Smooth muscle cell (in vitro differentiated cells): ENCODE results near the gene MMP28. TPM values are rescaled to one million over a fixed set of nuclear protein-coding genes. Genes with fewer than 3 reads are reported as not detected.

Experiments
- DNase-seq: peaks from one replicate; lab custom pipeline; 2025; ENCODE audit not compliant: unreplicated experiment; lab: John Stamatoyannopoulos, UW
- H2AFZ ChIP-seq: fragments of 200-600 bp; sonication (generic); 2 replicates; pipeline ENCODE4 v1.6.0; 2016; ENCODE audit warnings: antibody characterized with exemption, low read depth, mild to moderate bottlenecking
- H3F3A ChIP-seq: fragments of 200-600 bp; sonication (generic); 2 replicates; pipeline ENCODE4 v1.6.0; 2017; ENCODE audit warnings: antibody characterized with exemption, low read depth
- H3K27ac ChIP-seq: fragments of 200-600 bp; sonication (generic); 2 replicates; pipeline ENCODE4 v1.5.1; 2016; ENCODE audit warnings: low read depth, mild to moderate bottlenecking
- H3K27me3 ChIP-seq: fragments of 200-600 bp; sonication (generic); 2 replicates; pipeline ENCODE4 v1.6.1; 2016; ENCODE audit warnings: low read depth, mild to moderate bottlenecking
- H3K36me3 ChIP-seq: fragments of 200-600 bp; sonication (generic); 2 replicates; pipeline ENCODE4 v1.5.1; 2016; ENCODE audit warnings: low read depth
- H3K4me1 ChIP-seq: fragments of 200-600 bp; sonication (generic); 2 replicates; pipeline ENCODE4 v1.5.1; 2016; ENCODE audit warnings: low read depth
- H3K4me2 ChIP-seq: fragments of 200-600 bp; sonication (generic); 2 replicates; pipeline ENCODE4 v1.6.0; 2016; ENCODE audit warnings: mild to moderate bottlenecking
- H3K4me3 ChIP-seq: fragments of 200-600 bp; sonication (generic); 2 replicates; pipeline ENCODE4 v1.5.1; 2016; ENCODE audit warnings: mild to moderate bottlenecking
- H3K79me2 ChIP-seq: fragments of 200-600 bp; sonication (generic); 2 replicates; pipeline ENCODE4 v1.6.0; 2016; ENCODE audit warnings: low read depth, mild to moderate bottlenecking
- H3K9ac ChIP-seq: fragments of 200-600 bp; sonication (generic); 2 replicates; pipeline ENCODE4 v1.6.0; 2016; ENCODE audit warnings: low read depth
- H3K9me3 ChIP-seq: fragments of 200-600 bp; sonication (generic); replicated peaks from 2 replicates; pipeline ENCODE4 v1.5.1; 2016; ENCODE audit warnings: low read depth
- H4K20me1 ChIP-seq: fragments of 200-600 bp; sonication (generic); 2 replicates; pipeline ENCODE4 v1.6.0; 2016; ENCODE audit warnings: low read depth
- CTCF ChIP-seq: fragments of 200-600 bp; sonication (generic); IDR thresholded peaks from 2 replicates; pipeline ENCODE4 v1.5.1; 2017; ENCODE audit warnings: borderline replicate concordance, mild to moderate bottlenecking, antibody characterized with exemption; ENCODE audit not compliant: insufficient read depth, poor library complexity, severe bottlenecking
- WGBS: methylation state at CpG from one replicate; pipeline ENCODE4 v1.1.7; 2016; ENCODE audit warnings: low lambda C conversion rate; 5-methylcytosine and 5-hydroxymethylcytosine counted together
- polyA plus RNA-seq: library from polyadenylated mRNA; unstranded; fragments of >200 nt; fragmentation: Nextera tagmentation; extraction: Ambion mirVana; gene quantifications from 2 replicates; pipeline ENCODE4 v1.2.1, GENCODE V29; 2016
- total RNA-seq: library from RNA; depleted of rRNA; stranded (reverse); fragments of >200 nt; gene quantifications from 2 replicates; pipeline ENCODE4 v1.2.3, GENCODE V29; 2014

The MMP28 gene
- total and polyA plus RNA-seq, 2 experiments from 2014 or later: 50.0 to 51.4 TPM

GRCh38 chr17:35750526-35751395 lies 44.7 kb downstream of the MMP28 start:
- peak overlapping the region; percentile 73 for H3K4me2 ChIP-seq
- H3K9ac ChIP-seq: no peak overlapping the region
- peaks cover 16% of the 10 kb centered on the region for H3K27me3 ChIP-seq
- no peaks in the 10 kb centered on the region for H4K20me1 ChIP-seq
- H3K36me3 ChIP-seq: no peaks in the 10 kb centered on the region
- no peaks in the 10 kb centered on the region for H3K4me1 ChIP-seq
- 85% methylated on average over 10 of the region's 10 CpGs for WGBS
- no peak overlapping the region for H3K27ac ChIP-seq
- no peak for TF ChIP-seq CTCF
- no peak overlapping the region for H2AFZ ChIP-seq
- no peaks in the 10 kb centered on the region for H3K9me3 ChIP-seq
- H3K4me3 ChIP-seq: no peak overlapping the region
- no peaks in the 10 kb centered on the region for H3K79me2 ChIP-seq
- no peak for DNase-seq
- no peaks in the 10 kb centered on the region for H3F3A ChIP-seq

GRCh38 chr17:35749560-35750412 lies 45.7 kb downstream of the MMP28 start:
- Histone ChIP-seq H3K4me1 (no peaks in the 10 kb centered on the region), H3K27ac (no peak overlapping the region), H3K9me3 (no peaks in the 10 kb centered on the region), H3F3A (no peaks in the 10 kb centered on the region), H2AFZ (no peak overlapping the region), H3K27me3 (peaks cover 16% of the 10 kb centered on the region), H3K4me2 (peak overlapping the region; percentile 73), H3K79me2 (no peaks in the 10 kb centered on the region), H4K20me1 (no peaks in the 10 kb centered on the region), H3K36me3 (no peaks in the 10 kb centered on the region), H3K4me3 (peak overlapping the region; percentile 24), H3K9ac (no peak overlapping the region)
- TF ChIP-seq CTCF: no peak
- DNase-seq: no peak
- WGBS: 21% methylated on average over 27 of the region's 35 CpGs

- no peak overlapping the region for H3K9ac ChIP-seq
- DNase-seq: no peak
- H3K36me3 ChIP-seq: no peaks in the 10 kb centered on the region
- H4K20me1 ChIP-seq: no peaks in the 10 kb centered on the region
- no peaks in the 10 kb centered on the region for H3K79me2 ChIP-seq
- 94% methylated on average over 6 of the region's 6 CpGs for WGBS
- H3K4me3 ChIP-seq: no peak overlapping the region
- H3K9me3 ChIP-seq: no peaks in the 10 kb centered on the region
- no peak overlapping the region for H3K4me2 ChIP-seq
- H3F3A ChIP-seq: no peaks in the 10 kb centered on the region
- H3K4me1 ChIP-seq: no peaks in the 10 kb centered on the region
- no peak for TF ChIP-seq CTCF
- H3K27me3 ChIP-seq: peaks cover 16% of the 10 kb centered on the region
- no peak overlapping the region for H2AFZ ChIP-seq
- no peak overlapping the region for H3K27ac ChIP-seq
Measured at GRCh38 chr17:35748979-35749378, 46.5 kb downstream of the MMP28 start.
